OCI-LY1 (cell line): ENCODE measurements around the gene CACUL1.

Source experiments
- H2AFZ ChIP-seq: fragments of 200-600 bp; sonication (generic), shearing (Covaris generic); 2 replicates; pipeline ENCODE4 v1.6.0; 2014; ENCODE audit warnings: antibody characterized with exemption, mild to moderate bottlenecking, low read length
- H3F3A ChIP-seq: fragments of 200-600 bp; sonication (generic), shearing (Covaris generic); 2 replicates; pipeline ENCODE4 v1.6.0; 2014; ENCODE audit warnings: mild to moderate bottlenecking, antibody characterized with exemption, low read length, moderate library complexity; ENCODE audit not compliant: insufficient read depth
- H3K27ac ChIP-seq: fragments of 200-600 bp; sonication (generic); 2 replicates; pipeline ENCODE4 v1.5.1; 2014; ENCODE audit warnings: low read length, mixed run types, mild to moderate bottlenecking, low read depth; ENCODE audit not compliant: poor library complexity, severe bottlenecking
- H3K27me3 ChIP-seq: fragments of 200-600 bp; sonication (generic); 2 replicates; pipeline ENCODE4 v1.6.0; 2014; ENCODE audit warnings: antibody characterized with exemption, mild to moderate bottlenecking, low read length, moderate library complexity; ENCODE audit not compliant: insufficient read depth
- H3K36me3 ChIP-seq: fragments of 200-600 bp; sonication (generic); 2 replicates; pipeline ENCODE4 v1.6.1; 2014; ENCODE audit warnings: mild to moderate bottlenecking, antibody characterized with exemption, low read length, moderate library complexity, mixed read lengths; ENCODE audit not compliant: insufficient read depth
- H3K4me1 ChIP-seq: fragments of 200-600 bp; sonication (generic); 2 replicates; pipeline ENCODE4 v1.5.1; 2014; ENCODE audit warnings: mild to moderate bottlenecking, low read length, moderate library complexity; ENCODE audit not compliant: insufficient read depth, severe bottlenecking
- H3K4me2 ChIP-seq: fragments of 200-600 bp; sonication (generic), shearing (Covaris generic); 2 replicates; pipeline ENCODE4 v1.6.1; 2014; ENCODE audit warnings: low read length
- H3K4me3 ChIP-seq: fragments of 200-600 bp; sonication (generic); 2 replicates; pipeline ENCODE4 v1.5.1; 2014; ENCODE audit warnings: low read length, low read depth, mild to moderate bottlenecking, mixed read lengths; ENCODE audit not compliant: poor library complexity, severe bottlenecking
- H3K79me2 ChIP-seq: fragments of 200-600 bp; shearing (Covaris generic); 2 replicates; pipeline ENCODE4 v1.6.1; 2016; ENCODE audit warnings: mixed run types, low read length, mixed read lengths; ENCODE audit not compliant: insufficient read depth
- H3K9ac ChIP-seq: fragments of 200-600 bp; sonication (generic), shearing (Covaris generic); 2 replicates; pipeline ENCODE4 v1.6.1; 2014; ENCODE audit warnings: mild to moderate bottlenecking, low read length, mixed read lengths
- H3K9me2 ChIP-seq: fragments of 200-600 bp; sonication (generic), shearing (Covaris generic); 2 replicates; pipeline ENCODE4 v1.6.1; 2014; ENCODE audit warnings: low read depth, mild to moderate bottlenecking, low read length, mixed read lengths
- H3K9me3 ChIP-seq: fragments of 200-600 bp; shearing (Covaris generic); 2 replicates; pipeline ENCODE4 v1.6.1; 2014; ENCODE audit warnings: low read length, mixed read lengths
- H4K20me1 ChIP-seq: fragments of 200-600 bp; sonication (generic), shearing (Covaris generic); 2 replicates; pipeline ENCODE4 v1.6.0; 2016; ENCODE audit warnings: mild to moderate bottlenecking, low read length; ENCODE audit not compliant: insufficient read depth
- CTCF ChIP-seq: fragments of 200-600 bp; sonication (generic), shearing (Covaris generic); IDR thresholded peaks from 2 replicates; pipeline ENCODE4 v1.5.1; 2017; ENCODE audit warnings: mild to moderate bottlenecking, antibody characterized with exemption, low read length, moderate library complexity, mixed read lengths
- EZH2 ChIP-seq: fragments of 200-600 bp; sonication (generic), shearing (Covaris generic); IDR thresholded peaks from 2 replicates; pipeline ENCODE4 v1.8.0; 2017; ENCODE audit warnings: borderline replicate concordance, mixed run types, mild to moderate bottlenecking, antibody characterized with exemption, low read length, moderate library complexity, mixed read lengths

Gene CACUL1

GRCh38 chr10:118738406-118738805, 16.4 kb downstream of the CACUL1 start:
- Histone ChIP-seq H3K4me2 (peak overlapping the region; percentile 54; the same call in 1 of the 2 replicates), H3K36me3 (no peaks in the 10 kb centered on the region), H4K20me1 (no peaks in the 10 kb centered on the region), H3K79me2 (peaks cover 92% of the 10 kb centered on the region), H3K9me2 (no peaks in the 10 kb centered on the region), H3K27me3 (no peaks in the 10 kb centered on the region), H3K27ac (peak overlapping the region; percentile 87), H3K9me3 (no peaks in the 10 kb centered on the region), H3F3A (no peaks in the 10 kb centered on the region), H2AFZ (no peak overlapping the region), H3K4me3 (no peak overlapping the region), H3K9ac (peak overlapping the region; percentile 28; the same call in 1 of the 2 replicates), H3K4me1 (peaks cover 78% of the 10 kb centered on the region)
- TF ChIP-seq CTCF (no peak), EZH2 (no peak)

GRCh38 chr10:118737603-118738302, 17.0 kb downstream of the CACUL1 start:
- Histone ChIP-seq H3K9me2 (no peaks in the 10 kb centered on the region), H3K4me3 (peak overlapping the region; percentile 20), H3F3A (no peaks in the 10 kb centered on the region), H3K9me3 (no peaks in the 10 kb centered on the region), H3K9ac (peak overlapping the region; percentile 26; the same call in 1 of the 2 replicates), H3K4me2 (peak overlapping the region; percentile 54), H3K79me2 (peaks cover 93% of the 10 kb centered on the region), H3K4me1 (peaks cover 84% of the 10 kb centered on the region), H3K27ac (peak overlapping the region; percentile 87), H3K27me3 (no peaks in the 10 kb centered on the region), H2AFZ (no peak overlapping the region), H3K36me3 (no peaks in the 10 kb centered on the region), H4K20me1 (no peaks in the 10 kb centered on the region)
- TF ChIP-seq EZH2, result no peak
- no peak for TF ChIP-seq CTCF

- Histone ChIP-seq H2AFZ (no peak overlapping the region), H3K4me1 (peaks cover 88% of the 10 kb centered on the region), H3K9me3 (no peaks in the 10 kb centered on the region)
Measured at GRCh38 chr10:118735294-118735693, 19.5 kb downstream of the CACUL1 start.

More at GRCh38 chr10:118735294-118735693, 19.5 kb downstream of the CACUL1 start:
- no peak for TF ChIP-seq CTCF
- TF ChIP-seq EZH2, result no peak
- H3K9ac ChIP-seq, result no peak overlapping the region
- no peaks in the 10 kb centered on the region for H3K36me3 ChIP-seq
- no peaks in the 10 kb centered on the region for H3K9me2 ChIP-seq
- no peak overlapping the region for H3K4me3 ChIP-seq
- no peak overlapping the region; the same call in 1 of the 2 replicates for H3K4me2 ChIP-seq
- no peak overlapping the region for H3K27ac ChIP-seq
- H3K79me2 ChIP-seq, result peaks cover 92% of the 10 kb centered on the region
- H3F3A ChIP-seq, result no peaks in the 10 kb centered on the region
- H4K20me1 ChIP-seq, result no peaks in the 10 kb centered on the region
- no peaks in the 10 kb centered on the region for H3K27me3 ChIP-seq
